Measurements from ENCODE around the gene SLK.

GRCh38 chr10:103980288-103980906 lies 13.5 kb downstream of the SLK start:
- no peak for TF ChIP-seq EZH2 (IDR thresholded peaks at IDR 0.05; ENCODE audit: insufficient read depth, poor library complexity, severe bottlenecking)
- no peak for TF ChIP-seq EZH2phosphoT487 (IDR thresholded peaks at IDR 0.05; ENCODE audit: insufficient read depth, low read depth)

Data from GM23248 (cell line).